HG03469 (cell line): ENCODE measurements around the gene FOXP4.

Experiments
- ATAC-seq: cut with Tn5 transposase; IDR thresholded peaks from one replicate; pipeline ENCODE4 v1.9.1; 2021; ENCODE audit warnings: mild to moderate bottlenecking, moderate library complexity, moderate number of reproducible peaks; ENCODE audit not compliant: unreplicated experiment

FOXP4 gene

GRCh38 chr6:41580690-41581089 is 34.5 kb downstream of the FOXP4 start:
- no peak for ATAC-seq

- no peak for ATAC-seq
These were observed 35.3 kb downstream of the FOXP4 start for GRCh38 chr6:41581381-41581991.

GRCh38 chr6:41582540-41582939 is 36.4 kb downstream of the FOXP4 start:
- no peak for ATAC-seq

DNA sequence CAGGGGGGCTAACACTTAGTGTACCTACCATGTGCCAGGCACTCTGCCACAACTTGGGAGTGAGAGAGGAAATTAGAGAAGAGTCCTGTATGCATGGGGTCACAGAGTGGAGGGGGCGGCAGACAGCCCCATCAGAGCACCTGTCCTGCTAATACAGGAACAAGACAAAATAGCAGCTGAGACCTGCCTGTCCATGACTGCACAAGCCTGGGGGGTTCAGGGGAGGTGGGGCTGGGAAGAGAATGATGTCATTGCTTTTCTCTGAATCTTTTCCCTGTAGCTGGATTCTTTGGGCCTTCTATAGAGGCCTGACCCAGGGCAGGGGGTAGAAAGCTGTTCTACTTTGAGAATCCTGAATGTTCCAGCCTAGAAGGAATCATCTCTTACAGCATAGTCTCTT is 37.4 kb downstream of the FOXP4 start:
- ATAC-seq, result no peak

- no peak for ATAC-seq
These were observed 38.0 kb downstream of the FOXP4 start for GRCh38 chr6:41584205-41584604.

DNA sequence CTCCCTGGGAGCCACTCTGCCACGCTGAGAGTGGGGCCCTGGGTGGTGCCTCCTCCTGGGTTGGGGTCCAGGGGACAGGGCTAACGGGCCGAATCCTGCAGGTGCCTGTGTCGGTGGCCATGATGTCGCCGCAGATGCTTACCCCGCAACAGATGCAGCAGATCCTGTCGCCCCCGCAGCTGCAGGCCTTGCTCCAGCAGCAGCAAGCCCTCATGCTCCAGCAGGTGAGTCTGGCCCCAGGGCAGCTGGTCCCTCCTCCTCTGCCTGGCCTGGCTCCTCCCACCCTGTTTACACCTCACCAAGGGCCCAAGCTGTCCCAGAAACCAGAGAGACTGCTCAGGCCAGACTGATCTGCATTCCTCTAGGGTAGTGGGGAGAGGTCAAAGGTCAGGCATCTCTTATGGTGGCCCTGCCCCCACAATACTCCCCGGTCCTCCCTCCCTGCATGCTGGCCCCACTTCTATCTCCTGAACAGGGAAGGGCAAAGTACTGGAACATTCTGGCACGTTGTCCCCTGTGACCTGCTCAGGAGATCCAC is 38.6 kb downstream of the FOXP4 start:
- no peak for ATAC-seq

GRCh38 chr6:41585605-41586004 is 39.4 kb downstream of the FOXP4 start:
- ATAC-seq, result no peak

DNA sequence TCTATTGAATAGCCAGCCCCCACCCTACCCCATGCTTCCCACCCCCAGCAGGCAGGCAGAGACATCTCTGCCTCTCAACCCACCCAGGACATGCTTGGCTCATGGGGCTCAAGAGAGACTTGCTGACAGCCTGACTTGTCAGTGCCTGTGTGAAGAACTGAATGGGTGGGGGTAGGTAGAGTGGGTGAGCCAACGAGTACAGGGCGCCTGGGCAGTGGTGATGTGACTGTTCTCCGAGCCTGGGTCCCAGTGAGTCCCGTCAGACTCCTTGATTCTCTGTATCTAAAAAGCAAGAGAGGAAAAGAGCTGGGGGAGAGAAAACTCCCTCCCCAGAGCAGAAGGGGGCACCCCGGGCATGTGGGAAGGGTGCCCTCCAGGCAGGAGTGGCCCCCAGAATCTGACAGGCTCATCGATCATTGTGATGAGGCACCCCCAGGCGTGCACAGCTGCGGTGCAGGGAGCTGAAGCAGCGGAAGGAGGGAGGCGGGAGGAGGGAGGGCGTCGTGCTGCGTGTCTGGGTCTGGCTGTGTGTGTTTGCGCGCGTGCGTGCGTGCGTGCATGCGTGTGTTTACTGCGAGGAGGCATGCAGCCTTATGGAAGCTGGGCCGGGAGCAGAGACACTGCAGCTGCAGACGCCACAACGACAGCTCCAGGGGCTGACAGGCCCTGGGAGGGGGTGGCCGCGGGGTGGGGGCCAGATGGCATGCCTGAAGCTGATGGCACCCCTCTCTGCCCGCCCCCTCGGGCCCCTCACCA is 40.2 kb downstream of the FOXP4 start:
- ATAC-seq, result no peak

- no peak for ATAC-seq
These were observed 41.1 kb downstream of the FOXP4 start for GRCh38 chr6:41587131-41587879.

DNA sequence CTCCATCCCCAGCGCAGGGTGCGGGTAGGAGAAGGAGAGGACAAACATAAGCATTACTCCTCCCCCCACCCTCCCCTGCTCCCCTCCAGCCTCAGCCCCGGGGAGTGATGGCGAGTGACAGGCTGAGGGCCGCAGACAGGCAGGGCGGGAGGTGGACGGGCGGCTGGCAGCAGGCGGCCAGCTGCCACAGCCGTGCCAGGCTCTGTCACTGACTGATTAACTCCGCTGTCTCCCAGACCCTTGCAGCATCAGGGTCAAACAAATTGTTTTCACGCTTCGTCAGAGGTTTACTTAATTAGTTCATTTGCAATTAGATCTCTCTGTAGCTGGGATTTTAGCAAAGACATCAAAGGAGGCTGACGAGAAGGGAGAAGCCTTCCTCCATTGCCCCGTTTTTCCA is 41.9 kb downstream of the FOXP4 start:
- no peak for ATAC-seq

- ATAC-seq, result no peak
These were observed 43.0 kb downstream of the FOXP4 start for GRCh38 chr6:41589223-41589622.

GRCh38 chr6:41589636-41590622 is 43.7 kb downstream of the FOXP4 start:
- no peak for ATAC-seq

DNA sequence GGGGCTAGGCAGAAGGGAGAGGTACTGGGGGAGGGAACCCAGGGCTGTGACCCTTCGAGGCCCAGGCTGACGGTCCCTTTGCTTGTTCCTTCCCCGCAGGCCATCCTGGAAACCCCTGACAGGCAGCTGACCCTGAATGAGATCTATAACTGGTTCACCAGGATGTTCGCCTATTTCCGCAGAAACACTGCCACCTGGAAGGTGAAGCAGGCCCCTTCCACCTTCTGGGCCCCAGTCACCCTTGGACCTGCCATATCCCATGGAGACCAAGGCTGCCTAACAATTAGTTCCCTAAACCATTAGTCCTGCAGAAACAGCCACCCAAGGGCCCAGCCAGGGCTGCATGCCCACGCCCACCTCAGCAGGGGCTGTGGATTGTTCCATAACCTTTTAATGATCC is 44.9 kb downstream of the FOXP4 start:
- ATAC-seq, result no peak

- no peak for ATAC-seq
These were observed 45.8 kb downstream of the FOXP4 start for GRCh38 chr6:41591859-41592502.

DNA sequence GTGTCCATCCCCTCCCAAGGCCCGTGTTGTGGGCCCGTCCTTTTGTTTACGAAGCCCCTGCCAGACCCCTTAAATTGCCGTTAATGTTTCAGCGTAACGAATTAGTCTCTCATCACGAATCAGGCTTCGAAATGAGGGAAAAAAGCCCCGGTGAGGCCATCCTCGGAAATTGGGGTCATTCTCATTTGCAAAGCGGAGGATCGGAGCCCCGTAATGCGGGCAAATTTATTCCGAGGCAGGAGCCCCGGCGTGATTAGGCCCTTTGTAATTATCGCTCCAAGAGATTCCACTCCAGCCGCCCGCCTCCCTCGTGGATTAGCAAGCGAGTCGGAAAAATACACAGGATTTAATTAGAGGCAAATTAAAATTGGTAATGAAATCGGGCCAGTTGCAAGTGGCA is 47.2 kb downstream of the FOXP4 start:
- no peak for ATAC-seq

- ATAC-seq, result no peak
These were observed 47.7 kb downstream of the FOXP4 start for GRCh38 chr6:41593839-41594238.

DNA sequence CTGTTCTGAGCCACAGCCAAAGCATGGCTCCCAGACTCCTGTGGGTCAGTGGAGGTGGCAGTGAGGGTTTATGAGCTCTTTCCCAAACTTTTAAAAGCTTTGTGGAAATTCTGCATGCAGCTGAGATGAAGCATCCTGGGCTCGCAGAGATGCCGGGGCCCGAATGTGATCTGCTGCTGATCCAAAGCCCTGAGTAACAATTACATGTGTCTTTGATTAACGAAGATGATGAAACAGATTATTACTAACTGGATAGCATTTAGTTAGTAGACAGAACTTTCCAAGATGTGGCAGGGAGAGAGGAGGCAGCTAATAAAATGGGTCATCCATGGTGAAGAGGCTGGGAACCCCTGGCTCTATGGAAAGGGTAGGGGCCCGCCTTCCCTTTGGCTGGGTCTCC is 48.1 kb downstream of the FOXP4 start:
- no peak for ATAC-seq

- ATAC-seq, result no peak
These were observed 48.6 kb downstream of the FOXP4 start for GRCh38 chr6:41594766-41595165.

- no peak for ATAC-seq
These were observed 49.0 kb downstream of the FOXP4 start for GRCh38 chr6:41595166-41595565.

- ATAC-seq, result no peak
These were observed 50.0 kb downstream of the FOXP4 start for GRCh38 chr6:41596096-41596685.
